Tibial nerve (tissue), 3 donors: ENCODE results near the gene GRIK4.

ENCODE experiments used
- EP300 ChIP-seq, 2 donors: sonication (generic); formaldehyde crosslinking; IDR thresholded peaks; one replicate each; pipeline ENCODE4 v1.6.1; 2017; ENCODE audit warnings: antibody characterized with exemption in 2 of 2, mild to moderate bottlenecking in 1 of 2
- POLR2A ChIP-seq, 2 donors: fragments of 450-650 bp; IDR thresholded peaks; one replicate each; pipeline ENCODE4 v1.6.1; 2017; ENCODE audit warnings: antibody characterized with exemption in 2 of 2, mild to moderate bottlenecking in 2 of 2, moderate library complexity in 2 of 2

DNA sequence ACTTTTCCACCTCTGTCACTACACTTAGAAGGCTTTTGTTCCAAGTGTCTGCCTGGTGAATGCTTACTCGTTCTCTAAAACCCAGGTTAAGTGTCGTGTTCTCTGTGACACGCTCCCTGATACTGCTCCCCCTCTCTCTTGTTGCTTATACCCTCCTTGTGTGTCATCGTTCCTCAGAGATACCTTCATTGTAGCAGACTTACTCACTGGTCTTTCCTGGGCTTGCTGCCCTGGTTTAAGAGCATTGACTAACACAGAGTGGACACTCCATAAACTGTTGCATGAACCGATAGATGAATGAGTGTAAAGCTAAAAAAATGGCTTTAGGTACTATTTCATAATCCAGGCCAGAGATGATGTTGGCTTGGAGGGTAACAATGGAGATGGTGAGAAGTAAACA lies 171.3 kb downstream of the GRIK4 start:
- TF ChIP-seq POLR2A (IDR thresholded peaks at IDR 0.05) (no peak), EP300 (IDR thresholded peaks at IDR 0.05) (no peak)
